NAMALWA (cell line): ENCODE data around the gene GPR156.
"Not testable (repeated sequence)": the region's sequence is repeated elsewhere in the genome, so short reads cannot be mapped to it uniquely, and the experiment has no call there.

Experiments used
- DNase-seq: peaks from one replicate; pipeline ENCODE4 v3.0.0-alpha.2; 2015; ENCODE audit warnings: low spot score

The GPR156 gene

DNA sequence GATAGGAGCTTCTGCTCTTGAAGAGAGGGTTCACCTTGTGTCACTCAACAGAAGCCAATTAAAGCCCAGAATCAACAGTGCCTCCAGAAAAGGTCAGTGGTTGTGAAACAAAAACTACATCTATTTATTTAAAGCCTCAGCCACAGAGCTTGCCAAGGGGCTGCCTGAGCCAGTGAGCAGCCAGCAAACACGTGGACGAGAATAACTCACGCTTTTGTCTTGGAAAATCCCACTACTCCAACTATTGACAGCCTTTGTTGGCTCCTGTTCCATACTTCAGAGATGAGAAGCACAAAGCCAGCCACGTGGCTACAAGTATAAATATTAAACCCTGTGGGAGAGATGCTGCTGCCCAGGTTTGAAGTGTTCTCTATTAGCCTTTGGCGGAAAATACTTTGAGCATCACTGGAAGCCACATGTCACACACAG is 10.3 kb downstream of the GPR156 start:
- no peak for DNase-seq

GRCh38 chr3:120272286-120272685 is 12.7 kb downstream of the GPR156 start:
- no peak for DNase-seq

- DNase-seq = no peak
These were observed 19.0 kb downstream of the GPR156 start for GRCh38 chr3:120265989-120266388.

DNA sequence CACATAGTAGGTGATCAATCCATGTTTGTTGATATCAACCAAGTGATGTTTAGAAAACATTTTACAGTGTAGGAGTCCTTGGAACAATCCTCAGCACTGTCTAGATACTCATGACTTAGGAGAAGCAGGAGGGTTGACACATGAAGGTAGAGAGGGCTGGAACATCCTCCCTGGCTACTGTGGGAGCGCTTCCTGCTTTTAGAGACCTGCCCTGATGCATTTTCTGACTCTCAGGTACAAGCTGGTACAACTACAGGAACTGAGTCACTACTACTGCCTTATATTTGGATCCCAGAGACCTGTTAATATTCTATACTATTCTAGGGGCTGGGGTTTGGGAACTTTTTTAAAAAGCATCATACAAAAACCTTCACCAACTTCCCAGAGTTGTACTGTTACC is 20.1 kb downstream of the GPR156 start:
- DNase-seq = no peak

DNA sequence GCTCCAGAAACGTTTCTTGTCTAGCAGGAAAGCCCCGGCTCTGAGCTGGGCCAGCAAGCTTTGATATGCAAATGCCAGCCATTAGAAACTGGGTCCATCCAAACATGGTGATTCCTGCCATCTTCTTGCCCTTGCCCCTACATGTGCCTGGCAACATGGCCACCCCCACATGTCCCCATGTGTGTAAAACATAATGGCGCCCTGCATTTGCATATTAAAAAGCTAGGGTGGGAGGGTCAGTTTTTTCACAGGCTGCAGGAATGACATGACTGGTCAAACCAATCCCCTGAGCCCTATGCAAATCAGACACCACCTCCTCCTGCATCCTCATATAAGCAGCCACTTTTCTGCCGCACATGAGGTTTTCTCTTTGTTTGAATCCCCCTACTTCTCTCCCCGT is 21.2 kb downstream of the GPR156 start:
- no peak for DNase-seq

- no peak for DNase-seq
These were observed 27.0 kb downstream of the GPR156 start for GRCh38 chr3:120258009-120258408.

GRCh38 chr3:120245386-120245785 is 39.6 kb downstream of the GPR156 start:
- DNase-seq = no peak

DNA sequence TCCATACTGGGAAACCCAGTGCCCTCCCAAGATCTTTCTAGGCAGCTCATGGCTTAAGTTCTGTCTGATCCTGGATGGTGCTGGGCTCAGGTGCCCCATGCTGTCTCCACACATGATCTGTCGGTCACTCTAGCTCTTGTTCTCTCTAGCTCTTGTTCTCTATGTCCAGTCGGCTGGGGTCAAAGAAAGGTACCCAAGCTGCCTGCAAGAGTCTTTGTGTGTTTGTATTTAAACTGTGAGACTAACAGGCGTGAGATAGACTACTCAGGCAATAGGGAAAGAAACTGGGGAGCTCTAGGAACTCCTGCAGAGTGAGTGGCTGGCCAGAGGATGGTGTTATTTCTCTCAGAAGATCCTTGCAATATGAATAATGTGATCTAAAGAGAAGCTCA is 40.2 kb downstream of the GPR156 start:
- DNase-seq = no peak

GRCh38 chr3:120239644-120240043 is 45.4 kb downstream of the GPR156 start:
- no peak for DNase-seq

- DNase-seq = no peak
These were observed 57.2 kb downstream of the GPR156 start for GRCh38 chr3:120227710-120228347.

DNA sequence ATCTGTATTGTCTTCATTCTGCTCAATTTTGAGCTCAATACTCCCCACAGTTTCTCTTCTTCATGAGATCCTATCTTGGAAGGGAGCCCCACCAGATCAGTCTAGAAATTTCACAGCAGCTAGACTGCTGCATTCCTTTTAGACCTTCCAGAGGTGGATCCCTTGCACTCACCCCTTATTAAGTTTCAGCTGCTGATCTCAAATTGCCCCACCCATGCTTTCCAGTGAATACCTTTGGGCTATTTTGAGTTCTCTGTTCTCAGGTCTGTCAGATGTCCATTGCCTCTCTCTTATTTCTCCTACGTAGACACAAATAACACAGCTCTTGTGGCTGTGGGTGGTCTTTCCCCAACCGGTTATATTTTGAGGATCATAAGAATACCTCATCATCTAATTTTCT is 60.8 kb downstream of the GPR156 start:
- DNase-seq = no peak

- DNase-seq = no peak
These were observed 66.0 kb downstream of the GPR156 start for GRCh38 chr3:120218981-120219380.

DNA sequence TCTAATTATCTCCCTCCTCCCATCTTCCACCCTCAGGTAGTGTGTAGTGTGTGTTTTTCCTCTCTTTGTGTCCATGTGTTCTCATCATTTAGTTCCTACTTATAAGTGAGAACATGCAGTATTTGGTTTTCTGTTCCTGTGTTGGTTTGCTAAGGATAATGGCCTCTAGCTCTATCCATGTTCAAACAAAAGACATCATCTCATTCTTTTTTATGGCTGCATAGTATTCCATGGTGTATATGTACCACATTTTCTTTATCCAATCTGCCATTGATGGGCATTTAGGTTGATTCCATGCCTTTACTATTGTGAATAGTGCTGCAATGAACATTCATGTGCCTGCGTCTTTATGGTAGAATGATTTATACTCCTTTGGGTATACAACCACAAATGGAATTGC is 68.4 kb downstream of the GPR156 start:
- not testable (repeated sequence) for DNase-seq

- no peak for DNase-seq
These were observed 70.8 kb downstream of the GPR156 start for GRCh38 chr3:120214176-120214575.

DNA sequence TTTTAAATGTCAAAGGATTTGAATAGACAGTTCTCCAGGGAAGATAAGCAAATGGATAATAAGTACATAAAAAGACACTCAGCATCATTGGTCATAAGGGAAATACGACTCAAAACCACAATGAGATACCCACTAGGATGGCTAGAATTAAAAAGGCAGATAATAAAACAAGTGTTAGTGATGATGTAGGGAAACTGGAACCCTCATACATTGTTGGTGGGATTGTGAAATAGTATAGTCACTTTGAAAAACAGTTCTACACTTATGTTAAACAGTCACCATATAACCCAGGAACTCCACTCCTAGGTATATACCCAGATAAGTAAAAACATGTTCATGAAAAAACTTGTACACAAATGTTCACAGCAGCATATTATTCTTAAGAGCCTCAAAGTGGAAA is 72.5 kb downstream of the GPR156 start:
- DNase-seq = no peak

GRCh38 chr3:120209425-120209824 is 75.6 kb downstream of the GPR156 start:
- no peak for DNase-seq

DNA sequence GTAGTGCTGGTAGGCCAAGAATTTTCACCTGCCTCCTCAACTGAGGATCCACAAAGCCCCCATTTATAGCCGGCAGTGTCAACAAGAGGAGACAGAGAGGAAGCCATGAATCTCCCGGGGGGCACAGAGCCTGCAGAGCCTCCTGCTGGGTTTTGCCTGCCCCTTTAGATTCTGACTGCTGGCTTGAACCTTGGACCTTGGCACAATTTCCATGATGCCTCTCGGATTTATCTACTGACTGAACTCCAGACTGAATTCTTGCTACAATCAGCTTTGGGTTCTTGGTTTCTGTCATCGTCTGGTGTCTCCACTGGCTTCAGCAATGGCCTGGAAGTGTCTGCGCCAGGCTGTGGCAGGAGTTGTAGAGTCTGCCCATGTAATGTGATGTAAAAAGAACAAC is 80.7 kb downstream of the GPR156 start:
- DNase-seq = no peak

- DNase-seq = no peak
These were observed 81.4 kb downstream of the GPR156 start for GRCh38 chr3:120203621-120204020.

DNA sequence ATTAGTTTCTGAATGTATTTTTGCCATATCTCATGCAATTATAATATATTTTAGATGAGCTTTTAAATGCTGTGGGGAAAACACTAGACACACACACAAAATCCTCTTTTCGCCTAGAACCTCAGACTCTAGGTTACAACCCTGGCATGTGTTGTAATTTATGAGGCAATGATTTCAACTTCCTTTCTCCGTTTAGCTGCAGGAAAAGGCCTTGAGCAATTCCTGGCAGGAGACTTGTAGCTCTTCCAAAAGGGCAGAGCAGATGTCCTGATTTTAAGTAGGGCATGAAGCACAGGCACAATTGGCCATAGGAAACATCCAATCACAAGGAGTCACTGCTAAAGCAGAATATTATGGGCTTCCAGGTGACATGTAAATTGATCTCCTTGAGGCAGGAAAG is 82.0 kb downstream of the GPR156 start:
- DNase-seq = no peak

DNA sequence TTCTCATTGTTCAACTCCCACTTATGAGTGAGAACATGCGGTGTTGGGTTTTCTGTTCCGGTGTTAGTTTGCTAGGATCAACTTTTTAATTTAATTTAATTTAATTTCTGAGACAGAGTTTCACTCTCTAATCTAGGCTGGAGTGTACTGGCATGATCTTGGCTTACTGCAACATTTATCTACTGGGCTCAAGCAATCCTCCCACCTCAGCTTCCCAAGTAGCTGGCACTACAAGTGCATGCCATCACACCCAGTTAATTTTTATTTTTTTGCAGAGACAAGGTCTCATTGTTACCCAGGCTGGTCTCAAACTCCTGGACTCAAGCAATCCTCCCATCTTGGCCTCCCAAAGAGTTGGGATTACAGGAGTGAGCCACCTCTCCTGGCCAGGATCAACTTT is 82.7 kb downstream of the GPR156 start:
- DNase-seq = no peak

DNA sequence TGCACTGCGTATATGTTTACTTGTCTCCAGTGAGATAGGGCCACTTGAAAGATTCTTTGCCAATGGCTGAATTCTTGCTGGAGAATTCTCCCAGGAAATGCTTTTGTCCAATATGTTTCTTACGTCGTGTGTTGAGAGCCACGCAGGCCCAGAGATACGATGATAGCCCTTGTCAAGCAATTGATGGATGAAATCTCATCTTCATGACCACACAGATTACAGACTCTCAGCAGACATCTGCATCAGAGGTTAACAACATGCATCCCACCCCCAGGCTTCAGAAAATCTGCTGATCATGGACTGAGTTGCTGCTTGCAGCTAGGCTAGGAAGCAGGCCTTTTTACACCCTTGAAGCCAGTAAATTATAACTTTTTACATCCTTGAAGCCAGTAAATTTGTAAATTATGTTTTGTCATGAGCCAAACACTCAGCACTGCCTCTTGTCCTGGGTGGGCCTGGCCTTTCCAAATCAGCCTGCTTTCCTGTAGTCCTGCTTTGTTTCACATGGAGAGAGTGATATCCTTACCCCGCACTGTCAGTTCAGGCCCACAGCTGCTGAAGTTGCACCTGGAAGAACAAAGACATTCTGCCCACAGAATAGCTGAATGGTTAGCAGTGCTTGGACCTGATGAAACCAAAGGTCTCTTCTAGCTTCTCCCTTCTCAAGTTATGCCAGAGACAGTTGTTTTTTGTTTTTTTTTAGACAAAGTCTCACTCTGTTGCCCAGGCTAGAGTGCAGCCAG is 84.4 kb downstream of the GPR156 start:
- no peak for DNase-seq

GRCh38 chr3:120198305-120198878 is 86.6 kb downstream of the GPR156 start:
- peak; percentile 15 for DNase-seq

GRCh38 chr3:120196812-120197211 is 88.2 kb downstream of the GPR156 start:
- no peak for DNase-seq

GRCh38 chr3:120196333-120196732 is 88.7 kb downstream of the GPR156 start:
- DNase-seq = no peak
